ENCODE data around the gene JAZF1.
"Not testable (repeated sequence)": the region's sequence is repeated elsewhere in the genome, so short reads cannot be mapped to it uniquely, and the experiment has no call there.

JAZF1 gene

DNA sequence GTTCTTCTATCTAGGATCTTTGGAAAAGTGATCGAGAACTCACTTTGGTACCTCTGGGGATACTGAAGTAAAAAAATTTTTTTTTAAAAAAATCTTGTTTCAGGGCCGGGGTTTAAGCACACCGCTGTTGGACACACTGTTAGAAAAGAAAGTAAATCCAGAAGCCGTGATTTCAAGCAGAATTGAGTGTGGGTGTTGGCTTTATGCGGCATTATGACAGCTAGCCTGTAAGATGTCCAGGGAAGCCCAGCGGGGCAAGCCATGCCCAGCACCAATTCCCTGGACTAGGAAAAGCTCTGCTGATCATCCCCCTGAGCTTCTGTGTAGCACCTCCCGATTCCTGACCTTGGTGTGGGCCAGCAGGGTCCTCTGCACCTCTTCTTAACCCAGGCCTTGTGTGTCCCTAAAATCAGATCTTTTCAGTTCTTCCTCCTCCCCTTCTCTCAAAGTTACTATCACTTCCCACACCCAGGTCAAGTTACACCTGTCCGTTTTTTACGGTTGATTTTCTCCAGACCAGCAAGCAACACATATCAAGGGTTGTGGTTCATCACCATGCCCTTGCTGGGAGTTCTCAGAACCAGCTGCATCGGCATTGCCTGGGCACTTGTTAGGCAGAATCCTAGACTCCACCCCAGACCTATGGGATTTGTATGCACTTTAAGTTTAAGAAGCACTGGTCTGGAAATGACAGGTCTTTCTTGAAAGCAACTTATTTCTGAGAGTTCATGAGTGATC is 235.4 kb downstream of the JAZF1 start:
- no peak for FAIRE-seq
- no peak for DNase-seq (ENCODE audit: low spot score)

DNA sequence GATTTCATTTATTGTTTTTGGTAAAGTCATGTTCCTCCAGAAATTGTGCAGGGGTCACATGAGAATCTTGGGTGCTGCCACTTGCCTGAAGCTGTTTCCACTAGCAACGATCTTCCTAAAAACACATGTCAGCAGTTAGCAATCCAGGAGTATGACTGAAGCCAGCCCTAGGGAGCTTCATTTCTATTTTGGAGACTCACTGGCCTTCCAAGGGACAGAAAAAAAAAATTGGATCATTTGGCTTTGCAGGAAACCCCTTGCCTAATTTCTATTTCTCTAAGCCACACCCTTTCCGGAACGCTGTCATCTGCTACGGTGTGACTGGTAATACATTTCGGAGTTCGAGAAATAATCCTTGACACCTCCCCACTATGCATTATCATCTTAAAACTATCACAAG is 236.0 kb downstream of the JAZF1 start:
- DNase-seq (ENCODE audit: low spot score) (no peak), FAIRE-seq (no peak)

DNA sequence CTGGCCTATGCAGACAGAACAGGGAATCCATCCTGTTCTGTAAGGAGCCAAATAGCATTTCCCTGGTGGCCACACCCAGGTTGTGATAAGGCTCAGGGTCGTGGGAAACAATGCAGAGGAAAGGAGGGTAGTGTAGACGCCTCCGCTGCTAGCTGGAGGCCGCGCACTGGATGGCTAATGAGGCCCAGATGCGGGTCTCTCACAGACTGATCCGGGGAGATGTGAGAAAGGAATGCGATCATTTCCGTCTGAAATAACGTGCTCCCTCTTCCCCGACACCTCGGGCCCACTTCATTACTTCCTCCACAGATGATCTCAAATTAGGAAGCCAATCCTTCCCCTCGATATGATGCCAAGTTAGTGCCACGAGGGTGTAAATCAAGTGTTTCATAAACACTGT is 237.4 kb downstream of the JAZF1 start:
- DNase-seq (ENCODE audit: low spot score): no peak
- no peak for FAIRE-seq

DNA sequence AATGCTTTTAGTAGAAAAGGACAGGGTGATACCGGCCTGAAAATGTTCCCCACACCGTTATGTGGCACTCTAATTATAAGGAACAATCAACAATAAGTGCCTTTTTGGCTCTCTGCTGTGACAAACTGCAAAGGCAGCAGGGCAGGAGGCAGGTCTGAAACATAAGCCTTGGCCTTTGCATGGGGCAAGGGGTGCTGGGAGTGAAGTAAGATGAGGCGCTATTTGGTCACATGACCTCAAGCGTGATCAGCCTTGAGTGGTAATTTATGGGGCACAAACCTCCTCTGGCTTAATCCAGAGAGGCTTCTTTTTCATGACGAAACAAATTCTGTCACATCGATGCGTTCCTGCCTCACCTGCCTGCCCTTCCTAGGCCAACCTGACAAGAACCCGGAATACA is 237.9 kb downstream of the JAZF1 start:
- DNase-seq (ENCODE audit: low spot score): no peak
- no peak for FAIRE-seq

DNA sequence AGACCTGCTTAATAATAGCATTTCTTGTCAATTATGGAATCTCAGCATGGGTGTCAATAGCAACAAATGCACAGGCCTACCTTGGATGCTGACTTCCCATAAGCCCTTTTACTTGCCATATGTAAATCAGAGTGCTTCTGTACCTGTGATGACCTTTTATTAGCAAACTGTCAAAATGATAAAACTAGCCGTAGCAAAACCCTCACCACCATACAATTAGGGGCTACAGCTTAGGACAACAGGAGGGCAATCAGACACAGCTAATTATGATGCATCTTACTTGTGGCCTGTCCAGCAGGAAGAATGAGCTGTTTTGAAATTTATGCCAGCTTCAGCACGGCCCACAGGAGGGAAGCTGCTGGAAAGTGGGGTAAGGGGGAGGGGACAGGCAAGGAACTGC is 239.1 kb downstream of the JAZF1 start:
- DNase-seq (ENCODE audit: low spot score) (no peak), FAIRE-seq (no peak)

DNA sequence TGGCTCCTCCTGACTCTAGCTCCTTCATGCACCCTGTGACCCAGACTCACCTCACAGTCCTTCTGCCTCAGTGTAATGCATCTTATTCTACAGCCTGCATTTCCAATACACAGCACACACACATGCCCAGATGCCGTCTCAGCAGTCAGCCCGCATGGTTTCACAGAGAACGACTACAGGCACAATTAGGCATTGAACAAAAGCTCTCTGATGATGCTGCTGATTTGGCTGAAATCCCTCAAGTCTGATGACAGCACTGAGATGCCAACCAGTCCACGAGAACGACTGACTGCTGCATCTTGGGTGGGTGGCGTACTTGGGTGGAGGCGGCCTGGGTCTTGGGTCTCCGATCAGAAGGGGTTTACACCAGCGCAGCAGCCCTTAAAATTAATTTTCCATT is 240.3 kb downstream of the JAZF1 start:
- FAIRE-seq (no peak), DNase-seq (ENCODE audit: low spot score) (no peak)

DNA sequence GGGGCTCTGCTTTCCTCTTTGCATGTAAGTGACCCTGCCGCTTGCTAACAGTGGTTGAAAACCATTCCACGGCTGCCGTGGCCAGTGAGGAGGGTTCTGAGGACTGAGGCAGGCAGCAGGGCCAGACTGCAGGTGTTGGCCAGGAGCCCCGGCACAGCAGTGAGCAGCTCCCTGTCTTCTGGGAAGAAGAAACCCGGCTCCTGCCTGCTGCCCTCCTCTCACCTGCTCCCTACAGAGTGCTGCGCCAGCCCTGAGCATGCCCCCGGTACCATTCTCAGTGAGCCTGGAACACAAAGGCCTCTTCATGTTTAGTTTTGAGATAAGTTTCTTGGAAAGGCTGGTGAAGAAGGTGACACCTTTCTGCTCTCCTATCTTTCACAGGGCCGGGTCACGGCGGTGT is 240.7 kb downstream of the JAZF1 start:
- no peak for DNase-seq (ENCODE audit: low spot score)
- FAIRE-seq: no peak

DNA sequence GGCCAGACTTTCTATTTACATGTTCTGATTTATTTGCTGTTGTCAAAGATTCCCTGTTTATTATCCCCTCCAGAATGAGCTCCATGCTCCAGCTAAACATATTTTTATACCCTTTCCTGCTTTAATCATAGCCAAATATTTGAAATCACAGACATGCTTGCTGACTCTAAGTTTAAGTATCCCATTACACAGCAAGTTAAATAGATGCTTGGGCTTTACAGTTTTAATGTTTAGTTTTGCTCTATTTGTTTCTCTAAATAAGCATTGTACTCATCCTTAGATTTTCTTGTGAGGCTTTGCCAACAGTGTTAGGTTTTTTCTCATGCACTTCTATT is 243.9 kb downstream of the JAZF1 start:
- no peak for DNase-seq (ENCODE audit: low spot score)

DNA sequence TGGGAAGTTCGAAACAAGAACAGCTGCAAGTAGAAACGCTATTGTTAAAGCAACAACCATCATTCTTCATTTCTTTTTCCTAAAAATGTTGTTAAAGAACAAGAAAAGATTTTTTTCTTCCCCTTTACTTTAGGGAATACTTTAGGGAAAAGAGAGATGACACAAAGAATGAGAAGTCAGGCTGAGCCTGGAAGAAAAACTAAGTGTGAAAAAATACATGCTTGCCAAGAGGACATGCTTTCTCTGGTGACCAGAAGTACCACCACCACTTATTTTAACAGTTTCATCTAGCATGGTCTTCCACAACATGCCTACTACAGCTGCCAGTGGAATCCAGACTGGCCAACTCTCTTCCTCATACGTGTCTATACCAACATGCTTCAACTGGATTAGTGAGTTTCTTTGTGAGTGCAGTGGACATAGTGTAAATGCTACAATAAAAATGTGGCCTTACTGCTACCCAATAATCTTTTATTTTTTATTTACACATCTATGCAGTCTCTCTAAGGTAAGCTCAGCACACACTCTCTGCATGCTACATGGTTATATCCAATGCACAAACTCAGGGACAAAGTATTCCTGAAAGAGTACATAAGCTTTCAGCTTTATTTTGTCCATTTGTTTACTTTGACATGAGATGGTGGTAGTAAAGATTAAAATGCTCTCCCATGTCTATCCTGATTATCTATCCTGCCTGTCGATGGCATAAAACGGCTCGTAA is 244.4 kb downstream of the JAZF1 start:
- DNase-seq (ENCODE audit: low spot score) (no peak), FAIRE-seq (no peak)

More for the DNA sequence above, 243.9 kb downstream of the JAZF1 start:
- FAIRE-seq: no peak

DNA sequence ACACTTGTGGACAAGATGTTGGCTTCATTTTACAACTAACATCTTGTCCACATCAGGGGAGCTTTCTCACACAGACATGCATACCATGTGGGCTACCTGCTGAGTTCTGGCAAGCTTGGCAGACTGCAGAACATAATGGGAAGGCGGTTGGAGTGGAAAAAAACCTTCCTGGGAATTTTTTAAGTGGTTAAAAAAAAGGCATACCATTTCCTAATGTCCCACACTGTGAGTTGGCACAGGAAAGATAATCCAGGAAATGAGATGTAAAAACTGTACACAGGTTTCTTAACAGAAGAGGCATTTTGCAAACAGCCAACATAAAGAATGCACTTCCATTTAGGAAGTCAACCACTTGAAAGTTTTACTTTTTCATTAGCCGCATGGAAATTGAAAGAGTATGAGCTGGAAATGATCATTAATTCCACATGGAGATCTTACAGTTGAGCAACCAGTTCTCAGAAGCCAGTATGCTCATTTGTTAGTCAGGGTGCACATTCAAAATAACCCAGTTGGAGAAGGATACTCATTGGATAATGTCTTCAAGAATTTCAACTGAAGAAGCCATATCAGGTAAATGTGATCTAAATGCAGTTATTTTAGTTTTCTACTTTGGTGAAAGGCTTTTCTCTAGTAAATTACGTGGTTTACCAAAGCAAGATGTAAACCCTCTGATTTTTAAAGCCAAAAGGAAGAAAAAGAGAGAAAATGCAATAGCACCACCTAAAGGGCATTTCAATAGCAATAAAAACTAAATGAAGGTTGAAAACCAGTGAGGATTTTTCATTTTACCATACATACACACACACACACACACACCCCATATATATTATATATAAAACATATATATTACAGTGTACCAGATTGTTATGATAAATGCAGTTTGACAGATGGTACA is 246.7 kb downstream of the JAZF1 start:
- no peak for DNase-seq (ENCODE audit: low spot score)
- FAIRE-seq: peak; percentile 43

DNA sequence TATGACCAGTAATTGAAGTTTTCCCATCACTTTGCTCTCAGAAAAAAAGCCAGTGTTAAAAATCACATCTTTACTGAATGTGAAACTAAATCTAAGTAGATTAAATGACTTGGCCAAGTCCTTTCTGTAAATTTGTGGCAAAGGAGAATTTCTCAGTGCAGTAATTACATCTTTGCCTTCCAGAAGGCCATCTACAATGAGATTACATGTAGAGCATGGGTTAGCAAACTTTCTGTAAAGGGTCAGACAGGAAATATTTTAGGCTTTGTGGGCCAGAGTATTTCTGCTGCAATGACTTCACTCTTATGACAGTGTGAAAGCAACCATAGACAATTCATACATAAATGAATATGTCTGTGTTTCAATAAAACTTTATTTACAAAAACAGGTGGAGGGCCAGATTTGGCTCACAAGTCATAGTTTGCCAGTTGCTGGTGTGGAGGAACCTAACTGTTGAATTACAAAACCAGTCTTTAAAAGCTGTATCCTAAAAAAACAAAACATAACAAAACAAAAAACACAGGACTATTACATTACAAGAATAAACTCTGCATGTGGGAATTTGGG is 249.6 kb downstream of the JAZF1 start:
- DNase-seq (ENCODE audit: low spot score) (no peak), FAIRE-seq (no peak)

DNA sequence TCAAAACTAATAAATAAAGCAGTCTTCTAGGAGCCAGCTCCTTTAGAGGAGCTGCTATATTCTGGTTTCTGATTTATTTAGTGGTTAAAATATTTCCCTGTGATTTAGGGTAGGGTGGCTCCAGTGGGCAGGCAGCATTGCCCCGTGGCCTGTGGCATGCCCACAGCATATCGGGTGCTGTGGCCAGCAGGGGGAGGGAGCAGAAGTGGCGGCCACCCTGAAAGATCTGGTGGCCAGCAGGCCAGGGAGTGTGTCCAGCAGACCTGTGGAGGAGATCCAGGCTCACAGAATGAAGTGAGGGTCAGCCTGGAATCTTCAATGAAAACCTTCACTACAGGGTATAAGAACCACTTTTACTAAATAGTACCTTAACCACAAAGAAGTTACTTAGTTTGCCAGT is 251.5 kb downstream of the JAZF1 start:
- no peak for DNase-seq (ENCODE audit: low spot score)
- no peak for FAIRE-seq

DNA sequence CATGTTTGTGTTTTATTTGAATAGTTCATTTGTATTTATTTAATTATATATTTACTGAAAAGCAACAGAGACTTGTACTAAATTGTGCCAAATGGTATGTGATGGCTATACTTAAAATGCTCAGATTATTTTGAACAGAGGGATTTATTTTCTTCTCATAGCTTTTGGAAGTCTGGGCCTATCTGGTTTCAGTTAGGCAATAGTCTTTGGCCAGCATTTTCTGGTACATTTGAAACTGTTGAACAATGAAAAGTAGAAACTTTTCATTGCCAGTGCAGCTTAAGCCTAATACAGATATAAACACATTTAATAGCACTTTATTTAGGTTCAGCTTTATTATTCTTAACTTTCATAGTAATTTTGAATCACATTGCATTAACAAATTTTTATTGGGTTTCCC is 252.6 kb downstream of the JAZF1 start:
- FAIRE-seq: no peak
- DNase-seq (ENCODE audit: low spot score): no peak

DNA sequence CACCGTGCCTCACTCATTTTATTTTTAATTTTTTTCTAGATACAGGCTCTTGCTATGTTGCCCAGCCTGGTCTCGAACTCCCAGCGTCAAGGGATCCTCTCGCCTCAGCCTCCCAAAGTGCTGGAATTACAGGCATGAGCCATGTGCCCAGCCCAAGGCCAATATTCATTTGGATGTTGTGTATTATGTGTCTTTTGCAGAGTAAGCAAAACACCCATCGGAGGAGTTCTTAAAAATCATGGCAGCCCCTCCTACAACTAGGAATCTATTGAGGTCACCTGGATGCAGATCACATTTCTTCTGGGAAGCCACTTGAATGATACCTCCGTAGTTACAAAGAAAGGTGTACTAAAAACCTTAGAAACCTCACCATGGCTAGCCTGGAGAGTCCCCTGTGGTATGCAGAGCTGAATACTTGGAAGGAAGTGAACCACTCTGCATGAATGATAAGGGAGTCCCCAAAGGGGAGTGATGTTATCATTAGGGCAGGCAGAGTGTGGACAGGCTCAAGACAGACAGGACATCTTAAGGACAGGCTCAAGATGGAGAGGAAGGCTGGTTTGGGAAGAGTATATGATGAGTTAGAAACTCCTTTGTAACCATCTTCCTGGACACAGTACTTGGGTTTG is 254.9 kb downstream of the JAZF1 start:
- no peak for FAIRE-seq
- DNase-seq (ENCODE audit: low spot score): no peak

DNA sequence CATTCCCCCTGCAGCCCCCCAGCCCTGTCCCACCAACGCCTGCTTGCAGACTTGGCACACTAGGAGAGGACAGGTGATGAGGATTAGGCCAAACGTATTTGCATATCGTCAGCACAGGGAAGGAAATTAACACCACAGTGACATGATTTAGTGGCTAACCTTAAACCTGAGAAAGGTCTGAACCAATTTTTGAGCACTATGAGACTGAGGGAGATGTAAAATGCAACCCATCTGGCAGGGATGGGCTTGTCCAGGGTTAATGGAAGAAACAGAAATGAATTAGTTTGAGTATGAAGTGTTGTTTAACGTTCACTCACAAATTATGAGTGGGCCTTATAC is 257.0 kb downstream of the JAZF1 start:
- no peak for FAIRE-seq
- no peak for DNase-seq (ENCODE audit: low spot score)

DNA sequence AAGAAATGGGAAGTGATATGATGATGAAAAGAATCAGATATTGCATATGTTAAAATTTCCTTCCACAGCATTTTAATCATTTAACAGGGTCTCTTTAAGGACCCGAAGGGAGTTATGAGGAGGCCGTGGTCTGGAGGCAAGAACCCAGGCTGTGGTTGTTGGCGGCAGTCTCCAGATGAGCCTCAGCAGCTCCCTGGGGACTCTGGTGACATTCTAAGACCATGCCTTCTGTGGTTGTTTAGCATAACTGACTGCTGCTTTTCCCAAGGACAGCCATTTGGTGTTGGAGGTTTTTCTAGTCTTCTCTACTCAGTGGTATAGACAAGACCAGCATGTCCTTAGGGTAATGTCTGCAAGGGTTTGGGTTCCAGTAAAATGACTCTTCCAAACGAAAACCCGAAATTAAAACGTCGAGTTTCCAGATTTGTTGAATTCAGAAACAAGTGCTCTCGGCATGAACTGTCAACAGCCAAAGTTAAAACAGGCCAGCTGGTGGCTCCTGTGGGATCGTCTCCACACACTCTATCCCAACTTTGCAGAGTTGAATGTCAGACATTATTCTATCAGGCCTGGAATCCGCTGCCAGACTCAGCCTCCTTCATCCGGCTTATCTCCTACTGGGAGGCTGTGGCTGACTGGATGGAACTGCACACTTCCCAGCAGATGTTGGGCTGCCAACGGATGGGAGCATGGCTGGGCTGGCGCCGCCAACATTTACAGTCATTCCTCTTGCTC is 257.5 kb downstream of the JAZF1 start:
- DNase-seq (ENCODE audit: low spot score) (no peak), FAIRE-seq (no peak)

DNA sequence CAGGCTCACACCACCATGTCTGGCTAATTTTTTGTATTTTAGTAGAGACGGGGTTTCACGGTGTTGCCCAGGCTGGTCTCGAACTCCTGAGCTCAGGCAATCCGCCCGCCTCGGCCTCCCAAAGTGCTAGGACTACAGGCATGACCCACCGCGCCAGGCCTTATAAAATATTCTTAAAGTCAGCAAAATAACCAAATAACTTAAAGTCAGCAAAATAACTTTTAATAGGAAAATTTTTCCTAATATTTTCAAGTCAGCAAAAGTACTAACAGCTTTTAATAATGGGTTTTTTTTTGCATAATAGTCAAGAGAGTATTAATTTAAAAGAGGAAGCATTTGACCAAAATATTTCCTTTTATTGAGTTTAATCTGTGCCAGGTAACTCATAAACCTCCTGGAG is 258.2 kb downstream of the JAZF1 start:
- DNase-seq (ENCODE audit: low spot score); FAIRE-seq: not testable (repeated sequence)

DNA sequence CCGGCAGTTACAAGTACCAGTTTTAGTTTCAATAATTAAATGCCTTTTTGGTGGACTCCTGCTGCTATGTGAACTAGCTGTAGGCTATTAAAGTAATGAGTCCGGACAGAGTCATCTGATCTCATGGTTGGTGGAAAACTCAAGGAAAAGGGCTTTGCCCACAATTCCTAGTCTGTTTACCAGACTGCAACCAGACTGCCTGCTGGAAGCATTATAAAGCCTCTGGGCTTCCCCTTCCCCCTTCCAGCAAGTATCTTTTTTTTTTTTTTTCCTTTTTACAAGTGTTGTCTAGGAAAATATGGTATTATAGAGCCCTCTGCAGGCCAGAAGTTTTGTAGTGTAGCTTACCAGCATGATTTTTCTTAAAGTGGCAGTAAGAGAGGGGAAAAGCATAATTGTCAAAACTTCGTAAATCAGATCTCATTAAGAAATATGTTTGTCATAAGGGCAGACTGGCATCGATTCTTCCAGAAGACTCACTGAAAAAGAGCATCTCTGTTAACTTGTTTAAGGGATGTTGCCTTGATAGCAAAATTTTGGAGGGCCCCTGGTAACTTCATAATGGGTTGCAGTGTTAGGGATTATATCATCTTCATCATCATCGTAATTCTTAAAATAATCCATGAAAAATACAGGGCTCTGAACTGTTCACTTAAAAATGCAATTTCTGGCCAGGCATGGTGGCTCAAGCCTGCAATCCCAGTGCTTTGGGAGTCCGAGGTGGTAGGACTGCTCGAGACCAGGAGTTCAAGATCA is 259.3 kb downstream of the JAZF1 start:
- peak; percentile 83 for DNase-seq (ENCODE audit: low spot score)
- peak; percentile 92 for FAIRE-seq

DNA sequence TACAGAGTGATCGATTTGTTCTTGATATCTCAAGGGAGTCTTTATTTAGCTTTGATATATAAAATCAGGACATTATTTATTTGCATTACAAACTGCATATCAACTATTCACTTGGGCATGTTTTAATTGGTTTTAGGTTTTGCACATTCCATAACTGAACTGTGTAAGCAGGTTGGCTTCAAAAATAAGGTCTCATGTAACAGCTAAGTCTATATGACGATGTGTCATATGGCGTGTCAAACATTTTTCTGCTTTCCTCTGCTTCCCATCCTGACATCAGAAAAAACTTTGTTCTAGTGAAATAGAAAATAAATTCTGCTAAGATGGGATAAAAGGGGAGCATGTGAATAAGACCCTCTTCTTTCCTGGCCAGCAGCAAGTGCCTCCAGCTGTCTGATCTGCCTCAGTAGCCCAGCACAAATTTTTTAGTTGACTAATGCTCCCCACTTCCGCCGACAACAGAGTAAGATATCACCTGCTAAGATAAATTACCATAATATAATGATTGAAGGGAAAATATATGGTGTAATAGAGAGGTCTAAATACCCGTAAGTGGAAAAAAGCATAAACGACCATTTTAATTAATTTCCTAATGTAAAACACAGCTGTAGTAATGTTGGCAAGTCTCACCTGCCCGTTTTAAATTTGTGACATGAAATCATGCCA is 260.2 kb downstream of the JAZF1 start:
- no peak for FAIRE-seq
- no peak for DNase-seq (ENCODE audit: low spot score)

DNA sequence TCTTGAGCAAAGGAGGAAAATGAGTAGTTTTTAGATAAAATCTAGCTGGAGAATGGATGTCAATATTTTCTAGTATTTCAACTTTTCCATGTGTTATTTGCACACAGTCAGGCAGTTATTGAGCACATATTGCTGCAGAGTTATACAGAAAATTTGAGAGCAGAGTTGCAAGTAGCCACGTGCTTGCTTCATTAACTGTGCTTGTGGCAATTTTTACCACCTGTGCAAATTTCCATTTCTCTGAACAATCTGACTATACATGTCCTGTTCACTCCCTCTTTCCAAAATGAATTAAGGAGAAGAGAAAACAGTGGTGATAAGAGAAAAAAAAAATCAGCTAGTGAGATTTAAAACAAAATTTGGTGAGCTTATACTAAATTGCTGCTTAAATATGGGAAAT is 262.1 kb downstream of the JAZF1 start:
- DNase-seq (ENCODE audit: low spot score) (no peak), FAIRE-seq (no peak)
